ENCODE data around the gene AUTS2.

Gene AUTS2

DNA sequence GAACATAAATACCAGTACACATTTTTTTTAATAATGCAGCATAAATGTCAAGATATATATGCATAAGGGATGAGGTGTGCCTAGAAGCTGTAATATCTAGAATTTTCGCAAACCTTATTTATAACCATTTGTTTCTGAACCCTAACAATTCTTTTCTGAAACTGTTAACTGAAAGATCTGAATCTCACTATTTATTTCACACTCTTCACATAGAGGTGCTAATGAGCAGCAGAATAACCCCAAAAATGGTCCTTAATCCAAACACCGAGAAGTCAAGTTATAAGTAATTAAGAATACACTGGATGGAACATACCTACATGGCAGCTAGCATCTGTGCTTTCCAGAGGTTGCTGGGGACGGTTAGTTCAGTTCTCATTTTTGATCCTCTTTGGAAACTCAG, 742.0 kb downstream of the AUTS2 start:
- H2AFZ ChIP-seq (ENCODE audit: low read depth, low read length, severe bottlenecking) = no peak overlapping the region
- TF ChIP-seq EZH2phosphoT487 (conservative IDR thresholded peaks at IDR 0.05; ENCODE audit: low read length) = no peak
- TF ChIP-seq CTCF (IDR thresholded peaks at IDR 0.05; ENCODE audit: insufficient read depth, low read length, poor library complexity, severe bottlenecking) = no peak
- no peak overlapping the region for H3K4me3 ChIP-seq (ENCODE audit: insufficient read depth, low read length, poor library complexity, severe bottlenecking)
- no peaks in the 10 kb centered on the region for H3K36me3 ChIP-seq (ENCODE audit: low read length)
- no peaks in the 10 kb centered on the region for H3K9me2 ChIP-seq (replicated peaks; ENCODE audit: insufficient read depth, low read length)
- H3K9me3 ChIP-seq (ENCODE audit: insufficient read depth, low read length) = no peaks in the 10 kb centered on the region
- no peak overlapping the region for H3K9ac ChIP-seq (ENCODE audit: low read length)
- H4K20me1 ChIP-seq (ENCODE audit: low read depth, low read length) = no peaks in the 10 kb centered on the region
- no peak overlapping the region for H3K4me2 ChIP-seq (ENCODE audit: low read depth, low read length, poor library complexity, severe bottlenecking)
- no peaks in the 10 kb centered on the region for H3F3A ChIP-seq (ENCODE audit: insufficient read depth)
- no peaks in the 10 kb centered on the region for H3K27me3 ChIP-seq (ENCODE audit: low read length)
- H3K27ac ChIP-seq (ENCODE audit: low read depth, low read length) = no peak overlapping the region
- no peaks in the 10 kb centered on the region for H3K79me2 ChIP-seq (ENCODE audit: insufficient read depth, low read length)

GRCh38 chr7:70341446-70341845, 743.2 kb downstream of the AUTS2 start:
- Histone ChIP-seq H3K79me2 (ENCODE audit: insufficient read depth, low read length) (no peaks in the 10 kb centered on the region), H3K4me2 (ENCODE audit: low read depth, low read length, poor library complexity, severe bottlenecking) (no peak overlapping the region), H3F3A (ENCODE audit: insufficient read depth) (no peaks in the 10 kb centered on the region), H4K20me1 (ENCODE audit: low read depth, low read length) (no peaks in the 10 kb centered on the region), H3K9ac (ENCODE audit: low read length) (no peak overlapping the region), H3K9me2 (replicated peaks; ENCODE audit: insufficient read depth, low read length) (no peaks in the 10 kb centered on the region), H3K4me3 (ENCODE audit: insufficient read depth, low read length, poor library complexity, severe bottlenecking) (no peak overlapping the region), H3K27ac (ENCODE audit: low read depth, low read length) (no peak overlapping the region), H3K27me3 (ENCODE audit: low read length) (no peaks in the 10 kb centered on the region), H2AFZ (ENCODE audit: low read depth, low read length, severe bottlenecking) (no peak overlapping the region), H3K9me3 (ENCODE audit: insufficient read depth, low read length) (no peaks in the 10 kb centered on the region), H3K36me3 (ENCODE audit: low read length) (no peaks in the 10 kb centered on the region)
- TF ChIP-seq CTCF (IDR thresholded peaks at IDR 0.05; ENCODE audit: insufficient read depth, low read length, poor library complexity, severe bottlenecking) (no peak), EZH2phosphoT487 (conservative IDR thresholded peaks at IDR 0.05; ENCODE audit: low read length) (no peak)

- no peaks in the 10 kb centered on the region for H4K20me1 ChIP-seq (ENCODE audit: low read depth, low read length)
- H3K9me2 ChIP-seq (replicated peaks; ENCODE audit: insufficient read depth, low read length) = no peaks in the 10 kb centered on the region
- no peaks in the 10 kb centered on the region for H3K79me2 ChIP-seq (ENCODE audit: insufficient read depth, low read length)
- H3K9me3 ChIP-seq (ENCODE audit: insufficient read depth, low read length) = no peaks in the 10 kb centered on the region
- H3K9ac ChIP-seq (ENCODE audit: low read length) = no peak overlapping the region
- H3K27me3 ChIP-seq (ENCODE audit: low read length) = no peaks in the 10 kb centered on the region
- no peaks in the 10 kb centered on the region for H3K36me3 ChIP-seq (ENCODE audit: low read length)
- H3F3A ChIP-seq (ENCODE audit: insufficient read depth) = no peaks in the 10 kb centered on the region
- no peak overlapping the region for H3K4me3 ChIP-seq (ENCODE audit: insufficient read depth, low read length, poor library complexity, severe bottlenecking)
- no peak overlapping the region for H3K27ac ChIP-seq (ENCODE audit: low read depth, low read length)
- no peak for TF ChIP-seq EZH2phosphoT487 (conservative IDR thresholded peaks at IDR 0.05; ENCODE audit: low read length)
- no peak for TF ChIP-seq CTCF (IDR thresholded peaks at IDR 0.05; ENCODE audit: insufficient read depth, low read length, poor library complexity, severe bottlenecking)
- H3K4me2 ChIP-seq (ENCODE audit: low read depth, low read length, poor library complexity, severe bottlenecking) = no peak overlapping the region
- no peak overlapping the region for H2AFZ ChIP-seq (ENCODE audit: low read depth, low read length, severe bottlenecking)
Observed at GRCh38 chr7:70343519-70343918, 745.2 kb downstream of the AUTS2 start.

DNA sequence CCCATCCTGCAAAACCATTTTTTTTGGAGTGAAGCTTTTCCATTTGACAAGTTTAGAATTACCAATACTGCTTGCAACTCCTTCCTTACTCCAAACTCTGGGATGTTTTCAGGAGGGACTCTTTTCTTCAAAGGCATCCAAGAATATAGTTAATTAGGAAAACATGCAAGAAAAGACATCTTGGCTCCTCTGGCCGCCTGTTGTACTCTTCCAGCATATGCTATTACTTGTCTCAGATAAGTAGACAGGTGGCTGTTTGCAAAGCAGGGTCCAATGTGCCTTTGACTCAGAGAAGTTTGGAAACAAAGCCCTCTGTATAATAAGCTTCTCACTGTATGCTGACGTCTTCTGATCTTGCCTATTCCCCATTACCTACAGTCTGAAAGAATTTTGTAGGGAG, 746.5 kb downstream of the AUTS2 start:
- no peaks in the 10 kb centered on the region for H3F3A ChIP-seq (ENCODE audit: insufficient read depth)
- H3K79me2 ChIP-seq (ENCODE audit: insufficient read depth, low read length) = no peaks in the 10 kb centered on the region
- no peak overlapping the region for H3K4me3 ChIP-seq (ENCODE audit: insufficient read depth, low read length, poor library complexity, severe bottlenecking)
- H3K9me3 ChIP-seq (ENCODE audit: insufficient read depth, low read length) = no peaks in the 10 kb centered on the region
- no peak overlapping the region for H3K27ac ChIP-seq (ENCODE audit: low read depth, low read length)
- no peaks in the 10 kb centered on the region for H3K9me2 ChIP-seq (replicated peaks; ENCODE audit: insufficient read depth, low read length)
- H3K9ac ChIP-seq (ENCODE audit: low read length) = no peak overlapping the region
- no peaks in the 10 kb centered on the region for H4K20me1 ChIP-seq (ENCODE audit: low read depth, low read length)
- no peak for TF ChIP-seq CTCF (IDR thresholded peaks at IDR 0.05; ENCODE audit: insufficient read depth, low read length, poor library complexity, severe bottlenecking)
- no peak for TF ChIP-seq EZH2phosphoT487 (conservative IDR thresholded peaks at IDR 0.05; ENCODE audit: low read length)
- H2AFZ ChIP-seq (ENCODE audit: low read depth, low read length, severe bottlenecking) = no peak overlapping the region
- no peak overlapping the region for H3K4me2 ChIP-seq (ENCODE audit: low read depth, low read length, poor library complexity, severe bottlenecking)
- no peaks in the 10 kb centered on the region for H3K36me3 ChIP-seq (ENCODE audit: low read length)
- H3K27me3 ChIP-seq (ENCODE audit: low read length) = no peaks in the 10 kb centered on the region

All from SU-DHL-6 (cell line).